Keratinocyte (primary cell): ENCODE results near the gene VNN1. TPM values are rescaled to one million over a fixed set of nuclear protein-coding genes. Genes with fewer than 3 reads are reported as not detected.

Source experiments
- DNase-seq: peaks from one replicate; pipeline ENCODE4 v3.0.0-alpha.2; 2011; ENCODE audit warnings: low read depth, missing footprints, low spot score
- FAIRE-seq: peaks from 2 replicates; lab custom pipeline; 2011; peaks lifted over from hg19 to GRCh38; lab: Jason Lieb, UNC
- H2AFZ ChIP-seq: 2 replicates; pipeline ENCODE4 v1.6.0; 2012; ENCODE audit warnings: low read length, control low read depth, inconsistent platforms; ENCODE audit not compliant: control insufficient read depth
- H3K27ac ChIP-seq: 2 replicates; pipeline ENCODE4 v1.5.1; 2011; ENCODE audit warnings: low read length; ENCODE audit not compliant: control insufficient read depth, insufficient read depth
- H3K27me3 ChIP-seq: 3 replicates; pipeline ENCODE4 v1.6.0; 2011; ENCODE audit warnings: low read length; ENCODE audit not compliant: control insufficient read depth, insufficient read depth; ENCODE audit errors: extremely low read depth
- H3K36me3 ChIP-seq, 2 experiments: 2 replicates in 1 of 2; 3 replicates in 1 of 2; pipeline ENCODE4 v1.5.1; 2011; ENCODE audit warnings: low read length in 2 of 2, mild to moderate bottlenecking in 1 of 2; ENCODE audit not compliant: control insufficient read depth in 2 of 2, insufficient read depth in 2 of 2; ENCODE audit errors: extremely low read depth in 1 of 2
- H3K4me1 ChIP-seq: 3 replicates; pipeline ENCODE4 v1.5.1; 2011; ENCODE audit warnings: low read length; ENCODE audit not compliant: control insufficient read depth, insufficient read depth; ENCODE audit errors: extremely low read depth
- H3K4me2 ChIP-seq: 3 replicates; pipeline ENCODE4 v1.6.0; 2011; ENCODE audit warnings: low read depth, low read length; ENCODE audit not compliant: control insufficient read depth, insufficient read depth; ENCODE audit errors: extremely low read depth
- H3K4me3 ChIP-seq, 3 experiments: fragments of 200-600 bp in 1 of 3; sonication (generic) in 1 of 3; 2 replicates in 2 of 3; 3 replicates in 1 of 3; pipeline ENCODE4 v1.5.1; 2011 to 2016; ENCODE audit warnings: low read length in 3 of 3, mild to moderate bottlenecking in 3 of 3, control low read depth in 2 of 3, inconsistent platforms in 1 of 3, low read depth in 1 of 3, mixed read lengths in 1 of 3, mixed run types in 1 of 3, moderate library complexity in 1 of 3; ENCODE audit not compliant: control insufficient read depth in 2 of 3, insufficient read depth in 2 of 3; ENCODE audit errors: extremely low read depth in 1 of 3
- H3K79me2 ChIP-seq: 2 replicates; pipeline ENCODE4 v1.6.0; 2012; ENCODE audit warnings: low read length; ENCODE audit not compliant: control insufficient read depth, insufficient read depth
- H3K9ac ChIP-seq: 3 replicates; pipeline ENCODE4 v1.6.0; 2011; ENCODE audit warnings: low read length; ENCODE audit not compliant: control insufficient read depth, insufficient read depth; ENCODE audit errors: extremely low read depth
- H3K9me1 ChIP-seq: 3 replicates; pipeline ENCODE4 v1.6.0; 2011; ENCODE audit warnings: low read length; ENCODE audit not compliant: control insufficient read depth, insufficient read depth; ENCODE audit errors: extremely low read depth
- H3K9me3 ChIP-seq: 2 replicates; pipeline ENCODE4 v1.5.1; 2012; ENCODE audit warnings: low read depth, low read length; ENCODE audit not compliant: control insufficient read depth
- H4K20me1 ChIP-seq: 3 replicates; pipeline ENCODE4 v1.6.0; 2011; ENCODE audit warnings: low read length; ENCODE audit not compliant: control insufficient read depth, insufficient read depth; ENCODE audit errors: extremely low read depth
- CTCF ChIP-seq, 3 experiments: IDR thresholded peaks in 1 of 3; conservative IDR thresholded peaks in 1 of 3; optimal IDR thresholded peaks in 1 of 3; 2 replicates in 2 of 3; 3 replicates in 1 of 3; pipeline versions ENCODE3 to v1.5.1; 2011; ENCODE audit warnings: low read length in 3 of 3, mild to moderate bottlenecking in 3 of 3, moderate library complexity in 2 of 3, control low read depth in 1 of 3, inconsistent platforms in 1 of 3; ENCODE audit not compliant: insufficient read depth in 2 of 3; ENCODE audit errors: extremely low read depth in 1 of 3
- EZH2 ChIP-seq: IDR thresholded peaks from one replicate; pipeline ENCODE4 v1.6.1; 2012; ENCODE audit warnings: inconsistent platforms, mild to moderate bottlenecking, low read length, moderate library complexity
- dilution Hi-C: fragments of 300-500 bp; cut with MboI; formaldehyde crosslinking; loops from one replicate; pipeline ENCODE4 v1.7.0; 2020; ENCODE audit warnings: low sequenced_read_pairs; ENCODE audit not compliant: extremely low pct_ligation_motif_present
- polyA plus RNA-seq, 5 experiments: library from polyadenylated mRNA; depleted of rRNA in 3 of 5; stranded (reverse) in 3 of 5; stranded (forward) in 1 of 5; unstranded in 1 of 5; fragments of >200 nt; gene quantifications; 1 replicate in 1 of 5; 2 replicates in 3 of 5; 3 replicates in 1 of 5; pipeline versions ENCODE4 v1.2.1 to v1.2.3, GENCODE V29; 2011 to 2012; ENCODE audit warnings: missing spikeins in 2 of 5, low read depth in 1 of 5, low replicate concordance in 1 of 5

The VNN1 gene
- polyA plus RNA-seq, 1 donor (not counting 4 experiments of a cell fraction or from before 2014, with no cell fraction given): 3.3 TPM

GRCh38 chr6:132742495-132742894 is 28.6 kb upstream of the VNN1 start:
- no peaks in the 10 kb centered on the region for H3K9me3 ChIP-seq
- TF ChIP-seq CTCF (optimal IDR thresholded peaks at IDR 0.05 in 1 of 3, IDR thresholded peaks at IDR 0.05 in 1 of 3, conservative IDR thresholded peaks at IDR 0.05 in 1 of 3; ENCODE audit: extremely low read depth in 1 of 3, insufficient read depth in 2 of 3, low read length in 3 of 3): no peak
- no peak for TF ChIP-seq EZH2
- H3K9ac ChIP-seq: no peak overlapping the region
- no peaks in the 10 kb centered on the region for H3K79me2 ChIP-seq
- H3K4me3 ChIP-seq: no peak overlapping the region
- H3K4me1 ChIP-seq: no peaks in the 10 kb centered on the region
- no peak overlapping the region for H3K27ac ChIP-seq
- H3K9me1 ChIP-seq: no peaks in the 10 kb centered on the region
- no peak overlapping the region for H2AFZ ChIP-seq
- H3K4me2 ChIP-seq: no peak overlapping the region
- dilution Hi-C loops: no loop called here
- no peaks in the 10 kb centered on the region for H3K27me3 ChIP-seq
- DNase-seq: no peak
- H4K20me1 ChIP-seq: no peaks in the 10 kb centered on the region
- no peak for FAIRE-seq
- H3K36me3 ChIP-seq: no peaks in the 10 kb centered on the region

GRCh38 chr6:132741281-132741680 is 27.4 kb upstream of the VNN1 start:
- Histone ChIP-seq H3K27ac (no peak overlapping the region), H3K9me3 (no peaks in the 10 kb centered on the region), H3K9me1 (no peaks in the 10 kb centered on the region), H3K27me3 (no peaks in the 10 kb centered on the region), H4K20me1 (no peaks in the 10 kb centered on the region), H3K4me1 (no peaks in the 10 kb centered on the region), H2AFZ (no peak overlapping the region), H3K4me2 (no peak overlapping the region), H3K4me3 (no peak overlapping the region), H3K36me3 (no peaks in the 10 kb centered on the region), H3K9ac (no peak overlapping the region), H3K79me2 (no peaks in the 10 kb centered on the region)
- DNase-seq (no peak), FAIRE-seq (no peak)
- no peak for TF ChIP-seq CTCF (optimal IDR thresholded peaks at IDR 0.05 in 1 of 3, IDR thresholded peaks at IDR 0.05 in 1 of 3, conservative IDR thresholded peaks at IDR 0.05 in 1 of 3; ENCODE audit: extremely low read depth in 1 of 3, insufficient read depth in 2 of 3, low read length in 3 of 3)
- TF ChIP-seq EZH2: no peak
- dilution Hi-C loops: no loop called here
